NT2/D1 (cell line): ENCODE data around the gene CELF5.

ENCODE experiments used
- SUZ12 ChIP-seq: IDR thresholded peaks from 2 replicates; pipeline ENCODE4 v1.6.1; 2011; ENCODE audit not compliant: insufficient read length, insufficient read depth; ENCODE audit errors: extremely low read depth
- YY1 ChIP-seq: IDR thresholded peaks from 2 replicates; pipeline ENCODE4 v1.6.1; 2011; ENCODE audit not compliant: insufficient read length, insufficient read depth
- ZNF274 ChIP-seq: IDR thresholded peaks from 2 replicates; pipeline ENCODE4 v1.6.1; 2011; ENCODE audit warnings: mild to moderate bottlenecking, low read depth, low read length

DNA sequence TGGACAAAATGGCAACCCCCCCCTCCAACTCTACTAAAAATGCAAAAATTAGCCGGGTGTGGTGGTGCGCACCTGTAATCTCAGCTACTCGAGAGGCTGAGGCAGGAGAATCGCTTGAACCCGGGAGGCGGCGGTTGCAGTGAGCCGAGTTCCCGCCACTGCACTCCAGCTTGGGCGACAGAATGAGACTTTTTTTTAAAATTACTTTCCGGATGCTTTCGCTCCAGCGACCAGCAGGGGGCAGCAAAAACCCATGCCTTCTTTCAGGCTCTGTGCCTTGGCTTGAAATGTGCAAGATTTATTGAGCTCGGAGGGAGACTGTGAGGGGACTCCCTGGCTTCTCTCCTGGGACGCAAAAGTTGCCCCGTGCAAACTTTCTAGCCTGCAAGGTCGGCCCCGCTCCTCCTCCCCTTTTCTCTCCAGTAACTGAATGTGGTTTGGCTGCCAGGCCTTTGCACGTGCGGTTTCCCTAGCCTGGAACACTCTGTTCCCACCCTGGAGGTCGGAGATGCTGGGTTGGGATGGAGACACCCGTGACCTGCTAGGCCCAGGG is 80.5 kb downstream of the CELF5 start:
- TF ChIP-seq YY1 (no peak), ZNF274 (no peak), SUZ12 (no peak)
